Gastrocnemius medialis (tissue), 4 donors: ENCODE results near the gene SUGCT.

Experiments used
- CTCF ChIP-seq, 5 experiments: fragments of 450-650 bp in 3 of 5; fragments of 200-600 bp in 2 of 5; sonication (generic) in 2 of 5; IDR thresholded peaks in 4 of 5; conservative IDR thresholded peaks in 1 of 5; 1 replicate in 4 of 5; 2 replicates in 1 of 5; pipeline ENCODE4 v1.5.1; 2016 to 2019; ENCODE audit warnings: antibody characterized with exemption in 5 of 5, mild to moderate bottlenecking in 3 of 5, moderate library complexity in 3 of 5
- POLR2A ChIP-seq, 2 donors: fragments of 450-650 bp; IDR thresholded peaks; one replicate each; pipeline ENCODE4 v1.6.1; 2017; ENCODE audit warnings: antibody characterized with exemption in 2 of 2, mild to moderate bottlenecking in 2 of 2, moderate library complexity in 2 of 2

- TF ChIP-seq POLR2A (IDR thresholded peaks at IDR 0.05): no peak
- TF ChIP-seq CTCF (IDR thresholded peaks at IDR 0.05 in 4 of 5, conservative IDR thresholded peaks at IDR 0.05 in 1 of 5): no peak
Observed at GRCh38 chr7:40211276-40212003, 76.6 kb downstream of the SUGCT start.
